Activated T-cell treated with anti-CD3 and anti-CD28 coated beads for 48 hours (primary cell): ENCODE data around the gene PTPRT.

Experiments
- DNase-seq: peaks from one replicate; pipeline ENCODE4 v3.0.0-alpha.2; 2020; ENCODE audit warnings: low read depth

Gene PTPRT

GRCh38 chr20:42461965-42462593 is 727.6 kb downstream of the PTPRT start:
- no peak for DNase-seq

GRCh38 chr20:42461291-42461690 is 728.4 kb downstream of the PTPRT start:
- DNase-seq = no peak

- DNase-seq = no peak
These were observed 742.4 kb downstream of the PTPRT start for GRCh38 chr20:42447270-42447669.

- DNase-seq = no peak
These were observed 744.9 kb downstream of the PTPRT start for GRCh38 chr20:42444799-42445198.

- DNase-seq = no peak
These were observed 746.5 kb downstream of the PTPRT start for GRCh38 chr20:42443200-42443599.

- DNase-seq = no peak
These were observed 747.0 kb downstream of the PTPRT start for GRCh38 chr20:42442716-42443115.

- DNase-seq = no peak
These were observed 747.8 kb downstream of the PTPRT start for GRCh38 chr20:42441864-42442331.

GRCh38 chr20:42441196-42441863 is 748.4 kb downstream of the PTPRT start:
- no peak for DNase-seq

GRCh38 chr20:42435230-42435629 is 754.5 kb downstream of the PTPRT start:
- DNase-seq = no peak

GRCh38 chr20:42432496-42433334 is 757.0 kb downstream of the PTPRT start:
- DNase-seq = no peak

- DNase-seq = no peak
These were observed 759.1 kb downstream of the PTPRT start for GRCh38 chr20:42430598-42430997.

GRCh38 chr20:42429761-42430458 is 759.8 kb downstream of the PTPRT start:
- DNase-seq = no peak

- DNase-seq = no peak
These were observed 769.7 kb downstream of the PTPRT start for GRCh38 chr20:42419814-42420532.

- no peak for DNase-seq
These were observed 782.9 kb downstream of the PTPRT start for GRCh38 chr20:42406826-42407225.

GRCh38 chr20:42402455-42402854 is 787.3 kb downstream of the PTPRT start:
- no peak for DNase-seq

- DNase-seq = no peak
These were observed 788.1 kb downstream of the PTPRT start for GRCh38 chr20:42401613-42402012.

- DNase-seq = no peak
These were observed 789.9 kb downstream of the PTPRT start for GRCh38 chr20:42399802-42400201.

- DNase-seq = no peak
These were observed 797.3 kb downstream of the PTPRT start for GRCh38 chr20:42392442-42392841.

GRCh38 chr20:42391807-42392206 is 797.9 kb downstream of the PTPRT start:
- no peak for DNase-seq

- DNase-seq = no peak
These were observed 809.4 kb downstream of the PTPRT start for GRCh38 chr20:42380287-42380686.

GRCh38 chr20:42379385-42379784 is 810.3 kb downstream of the PTPRT start:
- no peak for DNase-seq

- DNase-seq = no peak
These were observed 810.9 kb downstream of the PTPRT start for GRCh38 chr20:42378826-42379225.
